CD4-positive, alpha-beta T cell treated with Interleukin-21 for 1 hour (primary cell): ENCODE results near the gene CAP1.
"Not testable (repeated sequence)": the region's sequence is repeated elsewhere in the genome, so short reads cannot be mapped to it uniquely, and the experiment has no call there.

Experiments used
- DNase-seq: peaks from one replicate; pipeline ENCODE4 v3.0.0-alpha.2; 2020

The CAP1 gene, protein sequence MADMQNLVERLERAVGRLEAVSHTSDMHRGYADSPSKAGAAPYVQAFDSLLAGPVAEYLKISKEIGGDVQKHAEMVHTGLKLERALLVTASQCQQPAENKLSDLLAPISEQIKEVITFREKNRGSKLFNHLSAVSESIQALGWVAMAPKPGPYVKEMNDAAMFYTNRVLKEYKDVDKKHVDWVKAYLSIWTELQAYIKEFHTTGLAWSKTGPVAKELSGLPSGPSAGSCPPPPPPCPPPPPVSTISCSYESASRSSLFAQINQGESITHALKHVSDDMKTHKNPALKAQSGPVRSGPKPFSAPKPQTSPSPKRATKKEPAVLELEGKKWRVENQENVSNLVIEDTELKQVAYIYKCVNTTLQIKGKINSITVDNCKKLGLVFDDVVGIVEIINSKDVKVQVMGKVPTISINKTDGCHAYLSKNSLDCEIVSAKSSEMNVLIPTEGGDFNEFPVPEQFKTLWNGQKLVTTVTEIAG

DNA sequence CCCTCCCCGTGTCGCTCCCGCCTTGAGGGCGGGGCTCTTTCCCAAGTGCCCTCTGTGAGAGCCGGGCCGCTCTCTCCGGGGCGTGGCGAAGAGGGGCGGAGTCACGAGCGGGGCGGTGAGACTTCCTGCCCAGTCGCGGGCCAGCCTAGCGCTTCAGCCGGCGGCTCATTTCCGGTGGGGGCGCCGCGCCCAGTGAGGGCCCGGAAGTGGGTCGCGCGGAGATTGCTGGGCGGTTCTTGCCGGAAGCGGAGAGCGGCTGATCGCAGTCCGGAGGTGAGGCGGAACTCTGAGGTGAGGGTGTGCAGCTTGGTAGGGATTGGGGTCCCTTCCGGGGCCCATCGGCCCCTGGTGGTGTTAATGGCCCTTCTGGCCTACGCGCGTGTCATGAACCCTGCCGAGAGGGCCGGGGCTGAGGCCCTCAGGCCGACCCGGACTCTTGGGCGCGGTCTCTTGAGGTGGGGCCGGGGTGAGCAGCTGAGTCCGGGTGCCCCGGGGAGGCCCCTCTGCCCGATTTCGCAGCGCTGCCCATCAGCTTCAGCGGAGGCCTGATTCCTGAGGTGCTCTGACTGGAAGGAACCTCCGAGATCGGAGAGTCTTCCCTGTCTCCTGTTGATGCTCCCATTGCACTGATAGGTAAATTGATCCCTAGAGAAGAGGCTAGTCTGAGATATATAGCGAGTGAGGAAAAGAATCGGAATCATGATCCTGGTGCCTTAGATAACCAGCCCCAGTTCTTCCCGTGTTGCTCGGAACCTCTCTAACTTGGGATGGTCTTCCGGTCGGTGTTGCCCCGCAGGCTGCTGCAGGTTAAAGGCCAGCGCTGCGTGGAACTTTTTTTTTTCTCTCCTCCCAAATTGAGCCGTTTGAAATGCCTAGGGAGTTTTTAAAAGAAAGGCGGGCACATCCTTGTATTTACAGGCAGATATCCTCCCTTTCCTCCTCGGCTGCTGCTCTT lies at the start of gene CAP1:
CAP1 (plus strand) TSS at position 219 of the 955 bp plus-strand sequence. CDS start 18,618 bp downstream, outside the sequence.
- DNase-seq, result peak; percentile 100

DNA sequence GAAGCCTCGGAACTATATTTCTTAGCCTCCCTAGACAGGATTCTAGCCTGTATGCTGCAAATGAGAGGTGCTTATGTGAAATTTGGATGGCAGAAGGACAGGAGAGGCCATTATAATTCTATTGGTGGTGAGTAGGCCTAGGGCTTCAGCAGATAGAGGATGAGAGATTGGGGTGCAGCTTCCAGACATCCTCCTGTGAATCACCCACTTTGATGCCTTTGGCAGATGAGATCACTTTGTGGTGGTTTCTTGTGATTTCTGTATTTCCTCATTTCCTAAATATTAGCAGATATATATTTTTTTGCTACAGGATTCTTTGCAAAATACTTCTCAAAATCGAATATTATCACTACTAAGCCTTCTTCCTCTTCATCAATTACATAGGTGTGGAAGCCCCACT lies 48.3 kb upstream of the CAP1 start:
- no peak for DNase-seq

DNA sequence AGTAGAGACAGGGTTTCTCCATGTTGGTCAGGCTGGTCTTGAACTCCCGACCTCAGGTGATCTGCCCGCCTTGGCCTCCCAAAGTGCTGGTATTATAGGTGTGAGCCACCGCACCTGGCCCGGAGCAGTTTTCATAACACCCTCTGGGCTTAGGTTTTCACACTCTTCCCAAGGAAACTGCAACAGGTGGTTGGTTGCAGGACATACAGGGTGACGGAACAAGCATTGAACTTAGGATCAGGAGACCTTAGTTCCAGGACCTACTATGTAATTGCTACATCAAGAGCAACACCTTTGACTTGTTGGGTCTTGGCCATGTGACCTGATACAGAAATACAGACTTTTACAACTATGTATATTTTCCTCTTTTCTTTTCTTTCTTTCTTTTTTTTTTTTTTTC lies 47.6 kb upstream of the CAP1 start:
- DNase-seq, result no peak

DNA sequence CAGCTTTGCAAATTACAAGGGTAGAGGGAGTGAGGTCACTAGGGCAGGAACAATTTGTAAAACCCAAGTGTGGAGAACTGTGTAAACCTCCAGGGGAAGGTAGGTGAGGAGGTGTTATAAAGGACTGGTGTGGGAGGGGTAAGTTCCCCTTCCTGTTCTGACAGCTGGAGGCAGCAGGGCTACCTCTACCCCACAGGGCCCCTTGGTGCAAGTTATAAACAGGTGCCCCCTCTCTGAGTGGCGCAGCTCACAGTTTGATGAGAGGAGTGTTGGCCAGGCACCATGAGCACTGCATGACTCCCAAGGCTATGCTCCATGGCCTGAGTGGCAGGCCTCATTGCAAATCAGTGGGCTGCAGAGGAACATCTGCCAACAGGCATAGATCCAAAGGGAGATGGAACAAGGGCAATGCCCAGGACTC lies 44.5 kb upstream of the CAP1 start:
- peak; percentile 27 for DNase-seq

DNA sequence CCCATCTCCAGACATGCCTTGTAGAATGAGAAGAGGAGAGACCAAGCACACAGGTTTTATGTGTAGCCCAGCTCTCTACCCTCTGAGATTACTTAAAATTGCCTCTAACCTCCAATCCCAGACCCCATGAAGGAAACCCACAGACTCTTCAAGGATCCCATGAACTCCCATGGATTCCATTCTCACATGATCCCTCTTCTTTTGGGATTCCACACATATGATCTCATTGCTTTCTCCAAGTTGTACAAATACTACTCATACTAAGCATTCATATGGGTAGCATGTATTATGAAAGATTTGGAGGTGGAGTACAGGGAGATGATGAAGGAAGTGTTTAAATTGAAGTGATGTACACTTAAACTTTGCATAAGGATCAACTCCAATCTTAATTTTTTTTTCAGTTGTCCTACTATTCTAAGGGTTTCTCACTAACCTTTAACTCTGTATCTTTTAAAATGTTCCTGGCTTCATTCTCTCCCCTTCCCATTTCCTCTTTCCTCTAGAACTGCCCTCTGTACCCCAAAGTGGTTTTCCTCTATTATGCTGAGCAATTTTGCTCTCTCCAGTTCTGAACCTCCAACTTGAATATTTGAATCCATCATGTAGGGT lies 44.0 kb upstream of the CAP1 start:
- DNase-seq, result no peak

DNA sequence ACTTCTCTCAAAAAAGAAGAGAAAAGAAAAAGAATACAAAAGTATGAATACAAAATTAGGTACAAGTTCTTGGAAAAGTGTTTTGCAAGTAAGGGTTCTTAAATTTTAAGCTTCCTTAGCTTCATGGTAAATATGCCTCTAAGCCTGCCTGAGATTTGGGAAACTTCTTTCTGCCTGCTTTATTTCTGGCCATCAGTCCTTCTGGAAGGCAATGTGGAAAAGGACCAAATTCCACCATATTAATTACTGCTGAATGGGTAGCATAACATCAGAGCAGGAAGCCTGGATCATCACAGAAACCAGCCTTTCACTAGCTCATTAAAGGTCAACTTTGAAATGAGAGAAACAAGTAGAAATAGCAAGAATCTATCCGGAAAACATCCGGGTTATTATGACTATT lies 39.1 kb upstream of the CAP1 start:
- DNase-seq, result no peak

DNA sequence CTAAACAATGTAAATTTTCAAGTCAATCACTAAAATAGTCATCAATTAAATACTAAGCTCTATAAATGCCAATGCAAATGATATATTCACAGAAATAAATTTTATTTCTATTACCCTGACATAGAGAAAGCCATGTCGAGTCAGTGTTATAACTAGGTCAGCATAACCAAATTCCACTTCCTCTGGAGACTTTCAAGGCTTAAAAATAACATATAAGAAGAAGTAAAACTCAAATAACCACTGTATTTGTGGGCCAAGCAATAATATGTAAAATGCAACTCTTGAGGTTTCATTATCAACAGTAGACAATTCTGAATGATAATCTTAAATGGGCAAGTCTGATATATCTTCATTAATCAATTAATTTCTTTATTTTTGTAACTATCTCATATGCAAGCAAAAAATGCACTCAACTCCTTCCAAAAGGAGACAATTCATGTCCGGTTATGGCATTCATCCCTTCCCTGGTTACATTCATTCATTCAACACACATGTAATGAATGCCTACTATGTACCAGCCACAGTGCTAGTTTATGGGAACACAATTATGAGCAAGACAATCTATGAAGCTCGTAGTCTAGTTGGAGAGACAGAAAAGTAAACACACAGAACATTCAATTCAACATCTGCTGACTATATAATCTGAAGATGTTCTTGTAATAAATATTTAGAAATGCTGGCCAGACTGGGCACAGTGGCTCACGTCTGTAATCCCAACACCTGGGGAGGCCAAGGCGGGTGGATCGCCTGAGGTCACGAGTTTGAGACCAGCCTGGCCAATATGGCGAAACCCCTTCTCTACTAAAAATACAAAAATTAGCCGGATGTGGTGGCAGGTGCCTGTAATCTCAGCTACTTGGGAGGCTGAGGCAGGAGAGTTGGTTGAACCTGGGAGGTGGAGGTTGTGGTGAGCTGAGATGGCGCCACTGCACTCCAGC lies 37.1 kb upstream of the CAP1 start:
- DNase-seq, result peak; percentile 2

DNA sequence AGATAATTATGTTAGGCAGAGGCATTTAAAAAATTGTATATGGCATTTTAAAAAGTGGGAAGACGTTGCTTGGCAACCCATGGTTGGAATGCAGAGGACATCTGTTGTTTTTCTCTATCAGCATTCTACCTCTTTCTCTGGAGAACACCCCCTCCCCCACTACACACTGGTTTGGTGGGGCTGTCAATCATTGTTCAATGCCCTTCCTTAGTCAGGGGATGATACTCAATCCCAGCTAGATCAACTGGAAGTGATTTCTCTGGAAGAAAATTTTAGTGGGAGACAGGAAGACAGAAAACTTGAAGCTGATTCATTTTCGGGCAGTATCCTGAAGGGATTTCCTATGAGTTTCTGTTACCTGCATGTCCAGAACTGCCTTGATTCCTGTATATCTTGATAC lies 35.7 kb upstream of the CAP1 start:
- no peak for DNase-seq

DNA sequence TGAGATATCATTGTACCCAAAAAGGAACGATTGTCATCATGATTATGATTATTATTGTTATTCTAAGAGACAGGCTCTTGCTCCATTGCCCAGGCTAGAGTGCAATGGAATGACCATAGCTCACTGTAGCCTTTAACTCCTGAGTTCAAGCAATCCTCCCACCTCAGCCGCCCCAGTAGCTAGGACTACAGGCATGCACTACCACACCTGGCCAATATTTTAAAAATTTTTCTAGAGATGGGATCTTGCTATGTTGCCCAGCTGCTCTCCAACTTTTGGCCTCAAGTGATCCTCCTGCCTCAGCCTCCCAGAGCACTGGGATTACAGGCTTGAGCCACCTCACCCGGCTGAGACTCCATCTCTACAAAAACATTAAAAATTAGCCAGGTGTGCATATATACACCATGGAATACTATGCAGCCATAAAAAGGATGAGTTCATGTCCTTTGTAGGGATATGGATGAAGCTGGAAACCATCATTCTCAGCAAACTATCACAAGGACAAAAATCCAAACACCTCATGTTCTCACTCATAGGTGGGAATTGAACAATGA lies 33.0 kb upstream of the CAP1 start:
- not testable (repeated sequence) for DNase-seq

DNA sequence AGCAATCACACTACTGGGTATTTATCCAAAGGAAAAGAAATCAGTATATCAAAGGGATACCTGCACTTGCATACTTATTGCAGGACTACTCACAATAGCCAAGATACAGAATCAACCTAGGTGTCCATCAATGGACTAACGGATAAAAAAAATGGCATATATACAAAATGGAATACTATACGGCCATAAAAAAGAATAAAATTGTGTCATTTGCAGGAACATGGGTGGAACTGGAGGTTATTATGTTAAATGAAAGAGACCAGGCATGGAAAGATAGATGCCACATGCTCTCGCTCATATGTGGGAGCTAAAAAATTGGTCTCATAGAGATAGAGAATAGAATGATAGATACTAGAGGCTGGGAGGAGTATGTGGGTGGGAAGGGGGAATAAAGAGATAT lies 29.3 kb upstream of the CAP1 start:
- DNase-seq, result no peak

DNA sequence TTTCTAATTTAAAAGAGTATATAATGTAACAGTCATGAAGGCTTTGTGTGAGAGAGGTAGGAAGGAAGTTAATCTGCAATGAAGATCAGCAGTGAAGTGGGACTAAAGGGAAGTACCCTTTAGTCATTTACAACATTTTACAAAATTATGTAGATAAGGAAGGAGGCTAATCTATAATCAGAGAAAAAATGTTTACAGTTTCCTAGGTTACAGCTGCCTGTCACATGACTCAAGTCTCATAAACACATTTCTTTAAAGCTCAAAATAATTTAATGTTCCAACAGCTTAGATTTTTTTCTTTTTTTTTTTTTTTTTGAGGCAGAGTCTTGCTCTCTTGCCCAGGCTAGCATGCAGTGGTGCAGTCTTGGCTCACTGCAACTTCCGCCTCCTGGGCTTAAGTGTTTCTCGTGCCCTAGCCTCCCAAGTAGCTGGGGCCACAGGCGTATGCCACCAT lies 26.2 kb upstream of the CAP1 start:
- peak; percentile 56 for DNase-seq

DNA sequence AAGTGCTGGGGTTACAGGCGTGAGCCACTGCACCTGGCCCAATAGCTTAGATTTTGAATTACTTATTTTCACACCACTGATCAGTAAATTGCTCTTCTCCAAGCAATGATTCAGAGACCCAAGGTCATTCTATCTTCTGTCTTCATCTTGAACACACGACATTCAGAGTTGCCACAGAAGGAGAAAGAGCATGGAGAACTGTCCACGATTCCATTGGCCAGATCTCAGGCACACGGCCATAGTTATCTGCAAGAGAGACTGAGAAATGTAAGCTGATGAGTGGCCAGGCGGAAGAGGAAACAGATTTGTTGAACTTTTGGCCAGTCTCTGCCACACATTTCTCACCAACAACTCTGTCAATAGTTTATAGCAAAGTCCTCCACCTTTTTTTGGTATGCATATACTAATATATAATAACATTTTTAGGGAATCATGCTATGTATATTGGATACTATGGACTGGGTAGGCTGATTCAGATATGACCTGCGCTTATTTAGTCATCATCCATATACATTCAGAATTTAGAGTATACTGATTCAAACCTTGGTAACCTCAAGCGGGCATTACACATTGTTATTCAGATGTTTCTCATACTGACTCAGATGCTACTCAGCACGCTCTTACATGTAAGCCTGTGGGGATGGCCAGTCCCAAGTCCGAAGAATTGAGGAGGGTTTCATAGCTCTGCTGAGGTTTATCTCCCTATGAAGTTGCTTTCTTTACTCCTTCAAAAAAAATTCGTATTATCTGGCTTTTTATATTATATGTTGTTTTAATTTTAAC lies 25.5 kb upstream of the CAP1 start:
- DNase-seq, result no peak

DNA sequence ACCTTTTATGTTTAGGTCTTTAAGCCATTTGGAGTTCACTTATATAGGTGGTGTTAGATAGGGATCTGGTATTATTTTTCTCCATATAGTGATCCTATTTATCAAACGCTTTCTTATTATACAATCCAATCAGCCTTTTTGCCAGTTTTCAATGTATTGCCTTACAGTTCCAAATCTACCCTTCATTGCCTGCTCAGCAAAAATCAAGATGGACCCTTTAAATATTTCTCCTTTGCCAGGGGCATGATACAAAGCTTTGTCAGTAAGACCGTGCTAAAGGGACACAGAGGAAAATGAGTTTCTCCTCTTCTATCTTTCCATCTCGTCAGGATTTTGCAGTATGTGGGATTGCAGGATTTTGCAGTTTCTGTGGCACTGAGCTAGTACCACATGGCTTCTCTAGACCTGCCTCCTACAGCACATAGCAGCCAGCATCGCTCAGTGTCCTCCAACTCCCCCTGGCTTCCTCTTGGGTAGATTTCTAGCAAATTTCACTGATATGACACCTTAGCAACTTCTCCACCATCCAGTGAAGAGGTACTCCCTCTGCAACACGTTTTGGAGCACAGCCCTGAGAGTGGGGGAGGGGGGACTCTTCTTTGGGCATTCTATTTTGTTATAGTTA lies 22.5 kb upstream of the CAP1 start:
- DNase-seq, result no peak

DNA sequence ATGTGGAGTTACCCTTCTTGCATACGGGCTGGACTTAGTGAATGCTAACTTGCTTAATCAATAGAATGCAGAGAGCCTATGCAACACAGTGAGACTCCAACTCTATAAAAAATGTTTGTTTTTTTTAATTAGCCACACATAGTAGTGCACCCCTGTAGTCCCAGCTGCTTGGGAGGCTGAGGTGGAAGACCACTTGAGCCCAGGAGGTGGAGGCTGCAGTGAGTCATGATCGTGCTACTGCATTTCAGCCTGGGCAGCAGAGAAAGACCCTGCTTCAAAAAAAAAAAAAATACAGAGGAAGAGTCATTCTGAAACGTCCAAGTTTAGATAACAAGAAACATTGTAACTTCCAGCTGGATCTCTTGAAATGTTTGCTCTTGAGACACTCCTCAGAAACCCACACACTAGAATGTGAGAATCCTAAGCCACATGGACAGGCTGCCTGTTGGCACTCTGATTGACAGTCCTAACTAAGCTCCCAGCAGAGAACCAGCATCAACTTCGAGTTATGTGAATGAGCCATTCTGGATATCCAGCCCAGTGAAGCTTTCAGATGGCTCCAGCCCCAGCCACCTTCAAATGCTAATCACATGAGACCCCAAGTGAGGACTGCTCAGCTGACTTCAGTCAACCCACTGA lies 20.0 kb upstream of the CAP1 start:
- DNase-seq, result no peak

DNA sequence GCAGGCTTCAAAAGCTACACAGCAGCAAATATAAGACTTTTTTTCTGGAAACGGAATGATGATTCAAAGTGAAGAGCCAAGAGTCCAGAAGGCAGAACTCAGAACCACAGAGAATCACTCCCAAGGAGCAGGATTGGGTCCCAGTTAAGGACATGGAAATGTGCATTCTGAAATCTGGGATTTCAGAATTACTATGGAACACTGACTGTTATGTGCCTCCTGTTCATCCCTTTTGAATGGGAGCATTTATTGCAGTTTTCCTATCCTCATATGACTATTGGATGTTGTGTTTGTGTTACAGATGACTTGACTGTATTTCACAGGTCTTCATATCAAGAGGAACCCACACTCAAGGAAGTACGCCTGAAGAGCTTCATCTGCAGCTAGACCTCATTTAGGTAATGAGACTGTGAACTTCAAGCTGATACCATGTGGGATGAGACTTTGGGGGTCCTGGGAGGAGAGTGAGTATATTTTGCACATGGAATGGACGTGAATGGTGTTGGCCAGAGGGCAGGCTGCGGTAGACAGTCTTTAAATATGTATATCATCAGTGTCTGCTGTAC lies 17.1 kb upstream of the CAP1 start:
- DNase-seq, result no peak

DNA sequence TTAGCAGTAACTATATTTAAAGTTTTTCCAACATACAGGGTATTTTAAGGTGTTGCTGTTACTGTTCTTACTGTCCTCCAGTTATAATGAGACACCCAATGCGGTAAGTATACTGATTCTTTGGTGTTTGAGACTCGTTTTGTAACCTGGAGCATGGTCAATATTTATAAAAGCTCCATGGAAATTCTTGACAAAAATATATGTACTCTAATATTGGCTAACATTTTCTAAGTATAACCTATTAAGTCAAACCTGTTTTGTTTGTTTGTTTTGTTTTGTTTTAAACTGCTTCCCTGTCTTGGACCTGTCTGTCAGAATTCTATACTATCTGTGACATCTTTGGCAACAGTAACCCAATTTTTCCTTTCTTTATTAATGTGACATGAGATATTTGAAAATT lies 15.9 kb upstream of the CAP1 start:
- DNase-seq, result no peak

DNA sequence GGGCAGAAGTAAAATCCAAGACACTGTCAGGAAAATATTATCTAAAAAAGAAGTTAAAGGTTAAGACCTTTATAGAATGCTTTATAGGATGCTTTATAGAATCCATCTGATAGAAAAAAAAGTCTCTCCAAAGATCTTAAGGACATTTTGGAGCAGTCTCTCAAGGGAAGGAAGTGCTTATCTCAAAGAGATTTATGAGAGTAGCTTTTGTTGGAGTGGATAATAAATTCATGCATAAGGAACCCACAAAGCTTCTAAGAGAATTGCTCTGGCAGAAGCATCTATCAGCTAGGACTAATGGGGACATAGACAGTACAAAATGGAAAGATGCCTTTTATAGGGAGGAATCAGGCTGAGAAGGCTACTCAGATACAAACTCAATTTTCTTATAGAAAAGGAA lies 12.9 kb upstream of the CAP1 start:
- no peak for DNase-seq

DNA sequence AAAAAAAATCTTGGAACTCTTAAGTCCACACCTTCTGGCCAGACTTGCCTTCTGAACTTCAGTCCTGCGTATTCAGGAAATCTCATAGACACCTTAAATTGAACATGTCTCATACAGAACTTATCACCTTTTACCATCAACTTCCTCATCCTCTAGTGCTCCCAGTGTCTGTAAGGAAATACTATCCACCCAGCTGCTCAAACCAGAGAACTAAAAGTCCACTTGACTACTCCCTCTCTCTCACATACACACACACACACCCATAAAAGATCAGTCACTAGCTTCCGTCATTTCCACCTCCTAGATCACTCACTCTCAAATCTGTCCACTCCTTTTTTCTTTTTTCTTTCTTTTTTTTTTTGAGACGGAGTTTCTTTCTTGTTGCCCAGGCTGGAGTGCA lies 10.9 kb upstream of the CAP1 start:
- DNase-seq, result no peak

DNA sequence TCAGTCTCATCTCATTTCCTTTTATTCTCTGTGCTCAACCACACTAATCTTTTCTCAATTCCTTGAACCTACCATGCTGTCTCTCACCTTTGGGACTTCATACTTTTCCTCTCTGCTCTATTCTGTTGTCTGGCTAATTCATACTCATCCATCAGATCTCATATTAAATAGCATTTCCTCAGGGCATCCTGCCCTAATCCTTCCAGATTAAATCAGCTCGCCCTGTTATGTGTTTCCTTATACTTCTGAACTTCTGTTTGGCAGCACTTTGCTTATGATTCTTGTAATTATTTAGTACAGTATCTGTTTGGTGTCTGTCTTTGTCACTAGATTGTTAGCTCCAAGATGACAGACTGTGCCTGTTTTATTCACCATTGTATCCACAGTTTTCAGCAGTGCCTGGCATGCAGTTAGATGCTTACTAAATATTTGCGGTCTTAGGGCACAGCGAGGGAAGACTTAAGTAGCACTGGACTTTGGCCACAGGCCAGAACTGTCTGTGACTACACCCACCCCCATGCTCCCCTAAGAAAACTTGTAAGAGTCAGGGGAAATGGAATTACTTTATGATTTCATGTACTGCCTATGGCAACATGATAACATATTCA lies 9.9 kb upstream of the CAP1 start:
- no peak for DNase-seq
